Stimulated activated CD8-positive, alpha-beta memory T cell treated with anti-CD3 and anti-CD28 coated beads, Interleukin-15, amount 100 ng/mL, for 1 hour (primary cell): ENCODE data around the gene PLCL1.

Experiments used
- DNase-seq: peaks from one replicate; pipeline ENCODE4 v3.0.0-alpha.2; 2020; ENCODE audit warnings: low read depth

The PLCL1 gene

GRCh38 chr2:198060277-198060676 is 255.9 kb downstream of the PLCL1 start:
- no peak for DNase-seq

GRCh38 chr2:198062826-198063225 is 258.4 kb downstream of the PLCL1 start:
- no peak for DNase-seq

GRCh38 chr2:198063242-198063641 is 258.8 kb downstream of the PLCL1 start:
- no peak for DNase-seq

- DNase-seq: no peak
These were observed 260.9 kb downstream of the PLCL1 start for GRCh38 chr2:198065322-198065721.

GRCh38 chr2:198066597-198066996 is 262.2 kb downstream of the PLCL1 start:
- no peak for DNase-seq

- no peak for DNase-seq
These were observed 268.3 kb downstream of the PLCL1 start for GRCh38 chr2:198072655-198073054.

GRCh38 chr2:198073253-198073652 is 268.9 kb downstream of the PLCL1 start:
- DNase-seq: no peak

GRCh38 chr2:198077477-198077876 is 273.1 kb downstream of the PLCL1 start:
- DNase-seq: no peak

- no peak for DNase-seq
These were observed 276.7 kb downstream of the PLCL1 start for GRCh38 chr2:198080879-198081765.

- DNase-seq: no peak
These were observed 279.8 kb downstream of the PLCL1 start for GRCh38 chr2:198084156-198084555.

- no peak for DNase-seq
These were observed 291.6 kb downstream of the PLCL1 start for GRCh38 chr2:198096002-198096401.

GRCh38 chr2:198096965-198097364 is 292.6 kb downstream of the PLCL1 start:
- DNase-seq: no peak

- DNase-seq: no peak
These were observed 293.2 kb downstream of the PLCL1 start for GRCh38 chr2:198097630-198098029.

- no peak for DNase-seq
These were observed 294.0 kb downstream of the PLCL1 start for GRCh38 chr2:198098386-198098785.

GRCh38 chr2:198098918-198099317 is 294.5 kb downstream of the PLCL1 start:
- no peak for DNase-seq

- DNase-seq: no peak
These were observed 296.0 kb downstream of the PLCL1 start for GRCh38 chr2:198100346-198100745.

GRCh38 chr2:198101688-198102087 is 297.3 kb downstream of the PLCL1 start:
- DNase-seq: no peak

- no peak for DNase-seq
These were observed 297.7 kb downstream of the PLCL1 start for GRCh38 chr2:198102120-198102519.

GRCh38 chr2:198102856-198103255 is 298.5 kb downstream of the PLCL1 start:
- DNase-seq: no peak

GRCh38 chr2:198106621-198107385 is 302.4 kb downstream of the PLCL1 start:
- no peak for DNase-seq

GRCh38 chr2:198113316-198113715 is 308.9 kb downstream of the PLCL1 start:
- no peak for DNase-seq

GRCh38 chr2:198114064-198114463 is 309.7 kb downstream of the PLCL1 start:
- DNase-seq: no peak

- no peak for DNase-seq
These were observed 310.8 kb downstream of the PLCL1 start for GRCh38 chr2:198115201-198115600.
